Astrocyte (in vitro differentiated cells and primary cell): ENCODE results near the gene MYOF.

ENCODE experiments used
- CTCF ChIP-seq: IDR thresholded peaks from 2 replicates; pipeline ENCODE4 v1.5.1; 2011; ENCODE audit warnings: low read depth, mild to moderate bottlenecking, inconsistent platforms, low read length, moderate library complexity; ENCODE audit not compliant: insufficient read depth
- EZH2 ChIP-seq: IDR thresholded peaks from 2 replicates; pipeline ENCODE4 v1.6.1; 2012; ENCODE audit warnings: mild to moderate bottlenecking, low read length, inconsistent platforms; ENCODE audit not compliant: insufficient read depth

GRCh38 chr10:93518531-93518930 is 36.4 kb upstream of the MYOF start:
- TF ChIP-seq CTCF: no peak
- no peak for TF ChIP-seq EZH2
